ENCODE measurements around the gene RPL37. TPM values are rescaled to one million over a fixed set of nuclear protein-coding genes. Genes with fewer than 3 reads are reported as not detected.
"Not testable (repeated sequence)": the region's sequence is repeated elsewhere in the genome, so short reads cannot be mapped to it uniquely, and the experiment has no call there.

RPL37 gene
- total RNA-seq, 1 donor from 2014 or later: 1,654 TPM

DNA sequence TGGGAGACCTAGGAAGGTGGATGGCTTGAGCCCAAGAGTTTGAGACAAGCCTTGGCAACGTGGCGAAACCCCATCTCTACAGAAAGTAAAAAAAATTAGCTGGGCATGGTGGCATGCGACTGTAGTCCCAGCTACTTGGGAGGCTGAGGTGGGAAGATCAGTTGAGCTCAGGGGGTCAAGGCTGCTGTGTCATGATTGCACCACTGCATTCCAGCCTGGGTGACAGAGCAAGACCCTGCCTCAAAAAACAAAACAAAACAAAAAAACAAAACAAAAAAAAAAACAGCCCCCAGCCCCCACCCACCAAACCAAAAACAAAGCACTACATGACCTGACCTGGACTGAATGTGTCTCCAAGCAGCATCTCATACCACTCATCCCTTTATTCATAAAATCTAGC, 40.9 kb upstream of the RPL37 start:
- Mint-ChIP-seq H3K4me3 (no peak overlapping the region), H3K36me3 (no peaks in the 10 kb centered on the region)
- no peak for DNase-seq (ENCODE audit: extremely low spot score, unreplicated experiment)

DNA sequence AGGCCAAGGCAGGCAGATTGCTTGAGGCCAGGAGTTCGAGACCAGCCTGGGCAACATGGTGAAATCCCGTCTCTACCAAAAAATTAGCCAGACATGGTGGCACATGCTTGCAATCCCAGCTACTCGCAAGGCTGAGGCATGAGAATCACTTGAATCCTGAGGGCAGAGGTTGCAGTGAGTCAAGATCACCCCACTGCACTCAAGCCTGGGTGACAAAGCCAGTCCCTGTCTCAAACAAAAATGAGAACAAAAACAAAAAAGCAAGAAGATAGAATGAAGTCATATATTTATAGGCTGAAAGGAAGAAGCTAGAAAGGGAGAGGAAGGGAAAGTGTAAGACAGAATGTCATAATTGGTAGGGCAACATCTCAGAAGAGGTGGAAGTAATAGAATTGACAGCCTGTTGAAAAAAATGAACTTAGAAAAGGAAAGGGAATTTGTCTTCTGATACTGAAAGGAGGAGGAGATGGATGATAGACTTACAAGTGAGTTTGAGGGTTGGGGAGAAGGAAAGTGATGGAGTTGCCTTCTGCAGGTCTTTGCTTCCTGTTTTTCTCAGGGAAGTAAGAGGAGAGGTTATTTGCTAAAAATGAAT, 38.4 kb upstream of the RPL37 start:
- H3K9me3 Mint-ChIP-seq: no peaks in the 10 kb centered on the region
- no peaks in the 10 kb centered on the region for H3K4me1 Mint-ChIP-seq (ENCODE audit: unreplicated experiment)
- H3K27ac Mint-ChIP-seq: no peak overlapping the region
- no peak overlapping the region for H3K4me3 Mint-ChIP-seq
- TF ChIP-seq CTCF (conservative IDR thresholded peaks at IDR 0.05): no peak
- no peak for DNase-seq (ENCODE audit: extremely low spot score, unreplicated experiment)
- no peaks in the 10 kb centered on the region for H3K27me3 Mint-ChIP-seq
- no peaks in the 10 kb centered on the region for H3K36me3 Mint-ChIP-seq

More for the DNA sequence above, 40.9 kb upstream of the RPL37 start:
- Mint-ChIP-seq H3K27me3 (no peaks in the 10 kb centered on the region), H3K27ac (no peak overlapping the region), H3K9me3 (no peaks in the 10 kb centered on the region), H3K4me1 (ENCODE audit: unreplicated experiment) (no peaks in the 10 kb centered on the region)
- TF ChIP-seq CTCF (conservative IDR thresholded peaks at IDR 0.05): no peak

DNA sequence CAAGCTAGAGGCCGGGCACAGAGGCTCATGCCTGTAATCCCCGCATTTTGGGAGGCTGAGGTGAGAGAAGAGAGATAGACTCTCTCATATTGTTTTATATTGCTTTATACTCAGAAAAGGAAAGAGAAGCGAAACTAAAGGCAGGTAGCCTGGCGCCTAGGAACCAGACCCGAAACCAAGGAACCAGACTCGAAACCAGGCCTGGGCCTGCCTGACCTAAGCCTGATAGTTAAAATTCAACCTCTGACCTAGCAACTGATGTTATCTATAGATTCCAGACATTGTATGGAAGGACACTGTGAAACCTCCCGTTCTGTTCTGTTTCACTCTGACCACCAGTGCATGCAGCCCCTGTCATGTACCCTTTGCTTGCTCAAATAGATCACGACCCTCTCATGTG, 37.2 kb upstream of the RPL37 start:
- H3K4me1 Mint-ChIP-seq (ENCODE audit: unreplicated experiment); H3K27me3 Mint-ChIP-seq; H3K36me3 Mint-ChIP-seq; H3K9me3 Mint-ChIP-seq; H3K4me3 Mint-ChIP-seq; DNase-seq (ENCODE audit: extremely low spot score, unreplicated experiment); H3K27ac Mint-ChIP-seq: not testable (repeated sequence)

GRCh38 chr5:40871177-40871576, 36.2 kb upstream of the RPL37 start:
- H3K27me3 Mint-ChIP-seq: no peaks in the 10 kb centered on the region
- no peaks in the 10 kb centered on the region for H3K4me1 Mint-ChIP-seq (ENCODE audit: unreplicated experiment)
- no peak for DNase-seq (ENCODE audit: extremely low spot score, unreplicated experiment)
- no peak overlapping the region for H3K27ac Mint-ChIP-seq
- no peaks in the 10 kb centered on the region for H3K9me3 Mint-ChIP-seq
- H3K36me3 Mint-ChIP-seq: no peaks in the 10 kb centered on the region
- no peak for TF ChIP-seq CTCF (conservative IDR thresholded peaks at IDR 0.05)
- no peak overlapping the region for H3K4me3 Mint-ChIP-seq

DNA sequence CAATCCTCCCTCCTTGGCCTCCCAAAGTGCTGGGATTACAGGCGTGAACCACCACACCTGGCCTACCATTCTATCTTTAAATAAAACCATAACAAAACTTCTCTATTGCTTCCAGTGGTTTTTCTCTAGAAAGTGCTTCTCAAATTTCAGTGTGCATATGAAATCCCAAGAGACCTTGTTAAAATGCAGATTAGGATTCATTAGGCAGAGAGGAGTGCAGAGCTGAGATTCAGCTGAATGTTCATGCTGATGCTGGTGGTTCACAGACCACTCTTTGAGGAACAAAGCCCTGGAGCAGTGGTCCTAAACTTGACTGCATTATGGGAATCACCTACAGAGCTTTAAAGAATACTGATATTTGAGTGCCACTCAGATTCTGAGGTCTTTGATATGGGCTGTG, 34.4 kb upstream of the RPL37 start:
- DNase-seq (ENCODE audit: extremely low spot score, unreplicated experiment): no peak
- no peaks in the 10 kb centered on the region for H3K4me1 Mint-ChIP-seq (ENCODE audit: unreplicated experiment)
- H3K9me3 Mint-ChIP-seq: no peaks in the 10 kb centered on the region
- no peaks in the 10 kb centered on the region for H3K36me3 Mint-ChIP-seq
- no peaks in the 10 kb centered on the region for H3K27me3 Mint-ChIP-seq
- H3K4me3 Mint-ChIP-seq: no peak overlapping the region
- no peak for TF ChIP-seq CTCF (conservative IDR thresholded peaks at IDR 0.05)
- no peak overlapping the region for H3K27ac Mint-ChIP-seq

DNA sequence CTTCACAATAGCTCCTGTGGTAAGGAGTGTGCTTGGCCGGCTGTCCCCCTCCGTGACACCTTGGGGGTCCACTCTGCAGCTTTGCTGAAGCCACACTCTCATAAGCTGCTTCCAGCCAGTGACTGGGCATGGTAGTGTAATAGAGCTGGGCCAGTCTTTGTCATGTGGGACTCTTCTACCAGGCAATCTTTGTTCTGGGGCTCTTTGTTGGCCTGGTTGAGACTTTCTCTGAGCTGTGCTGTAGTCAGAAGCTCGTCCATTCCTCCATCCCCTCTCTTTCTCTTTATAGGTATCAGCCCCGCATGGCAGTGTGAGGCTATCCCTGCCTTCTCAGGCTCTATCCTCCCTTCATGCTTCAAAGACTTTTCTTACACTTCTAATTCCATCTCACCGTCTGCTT, 31.8 kb upstream of the RPL37 start:
- Mint-ChIP-seq H3K27ac (no peak overlapping the region), H3K36me3 (no peaks in the 10 kb centered on the region), H3K27me3 (no peaks in the 10 kb centered on the region), H3K4me3 (no peak overlapping the region), H3K4me1 (ENCODE audit: unreplicated experiment) (no peaks in the 10 kb centered on the region), H3K9me3 (no peaks in the 10 kb centered on the region)
- no peak for DNase-seq (ENCODE audit: extremely low spot score, unreplicated experiment)
- TF ChIP-seq CTCF (conservative IDR thresholded peaks at IDR 0.05): no peak

- not testable (repeated sequence) for H3K27me3 Mint-ChIP-seq; H3K9me3 Mint-ChIP-seq; H3K4me1 Mint-ChIP-seq (ENCODE audit: unreplicated experiment); H3K36me3 Mint-ChIP-seq; DNase-seq (ENCODE audit: extremely low spot score, unreplicated experiment); H3K27ac Mint-ChIP-seq; H3K4me3 Mint-ChIP-seq
Measured at GRCh38 chr5:40865004-40865403, 30.0 kb upstream of the RPL37 start.
